Ovary (tissue), 3 donors: ENCODE data around the gene INSR.

Experiments used
- POLR2A ChIP-seq: fragments of 450-650 bp; IDR thresholded peaks from one replicate; pipeline ENCODE4 v1.6.1; 2017; ENCODE audit warnings: antibody characterized with exemption, mild to moderate bottlenecking, moderate library complexity
- TF ChIP-seq, protein P1 (sequence below), 3 donors: fragments of 450-650 bp in 2 of 3; fragments of 200-600 bp in 1 of 3; IDR thresholded peaks; one replicate each; pipeline versions ENCODE4 v1.5.1 to v1.8.0; 2016 to 2022; ENCODE audit warnings: antibody characterized with exemption in 3 of 3, mild to moderate bottlenecking in 1 of 3
- donor health status: DM: no; HTN: no; CAD: no.

DNA sequence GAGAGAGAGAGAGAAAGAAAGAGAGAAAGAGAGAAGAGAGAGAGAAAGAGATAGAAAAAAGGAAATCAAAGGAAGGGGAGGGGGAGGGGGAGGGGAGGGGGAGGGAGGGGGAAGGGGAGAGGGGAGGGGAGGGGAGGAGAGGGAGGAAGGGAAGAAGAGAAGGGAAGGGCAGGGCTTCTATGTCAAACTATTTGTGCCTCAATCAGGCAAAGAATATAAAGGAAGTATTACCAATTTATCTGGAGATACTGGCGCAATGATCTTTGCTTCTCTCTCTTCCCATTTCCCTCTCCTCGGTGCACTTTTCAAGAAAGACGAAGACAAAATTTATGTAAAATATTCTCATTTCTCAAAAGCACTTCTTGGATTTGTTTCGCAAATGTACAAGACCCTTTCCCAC is 9.3 kb upstream of the INSR start:
- TF ChIP-seq, protein P1, sequence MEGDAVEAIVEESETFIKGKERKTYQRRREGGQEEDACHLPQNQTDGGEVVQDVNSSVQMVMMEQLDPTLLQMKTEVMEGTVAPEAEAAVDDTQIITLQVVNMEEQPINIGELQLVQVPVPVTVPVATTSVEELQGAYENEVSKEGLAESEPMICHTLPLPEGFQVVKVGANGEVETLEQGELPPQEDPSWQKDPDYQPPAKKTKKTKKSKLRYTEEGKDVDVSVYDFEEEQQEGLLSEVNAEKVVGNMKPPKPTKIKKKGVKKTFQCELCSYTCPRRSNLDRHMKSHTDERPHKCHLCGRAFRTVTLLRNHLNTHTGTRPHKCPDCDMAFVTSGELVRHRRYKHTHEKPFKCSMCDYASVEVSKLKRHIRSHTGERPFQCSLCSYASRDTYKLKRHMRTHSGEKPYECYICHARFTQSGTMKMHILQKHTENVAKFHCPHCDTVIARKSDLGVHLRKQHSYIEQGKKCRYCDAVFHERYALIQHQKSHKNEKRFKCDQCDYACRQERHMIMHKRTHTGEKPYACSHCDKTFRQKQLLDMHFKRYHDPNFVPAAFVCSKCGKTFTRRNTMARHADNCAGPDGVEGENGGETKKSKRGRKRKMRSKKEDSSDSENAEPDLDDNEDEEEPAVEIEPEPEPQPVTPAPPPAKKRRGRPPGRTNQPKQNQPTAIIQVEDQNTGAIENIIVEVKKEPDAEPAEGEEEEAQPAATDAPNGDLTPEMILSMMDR (IDR thresholded peaks at IDR 0.05) = no peak
- no peak for TF ChIP-seq POLR2A
